ENCODE measurements around the gene EMC10.
A peak's percentile ranks its signal among the peaks of the same experiment; 100 is the strongest.
"Not testable (repeated sequence)": the region's sequence is repeated elsewhere in the genome, so short reads cannot be mapped to it uniquely, and the experiment has no call there.

EMC10 gene

DNA sequence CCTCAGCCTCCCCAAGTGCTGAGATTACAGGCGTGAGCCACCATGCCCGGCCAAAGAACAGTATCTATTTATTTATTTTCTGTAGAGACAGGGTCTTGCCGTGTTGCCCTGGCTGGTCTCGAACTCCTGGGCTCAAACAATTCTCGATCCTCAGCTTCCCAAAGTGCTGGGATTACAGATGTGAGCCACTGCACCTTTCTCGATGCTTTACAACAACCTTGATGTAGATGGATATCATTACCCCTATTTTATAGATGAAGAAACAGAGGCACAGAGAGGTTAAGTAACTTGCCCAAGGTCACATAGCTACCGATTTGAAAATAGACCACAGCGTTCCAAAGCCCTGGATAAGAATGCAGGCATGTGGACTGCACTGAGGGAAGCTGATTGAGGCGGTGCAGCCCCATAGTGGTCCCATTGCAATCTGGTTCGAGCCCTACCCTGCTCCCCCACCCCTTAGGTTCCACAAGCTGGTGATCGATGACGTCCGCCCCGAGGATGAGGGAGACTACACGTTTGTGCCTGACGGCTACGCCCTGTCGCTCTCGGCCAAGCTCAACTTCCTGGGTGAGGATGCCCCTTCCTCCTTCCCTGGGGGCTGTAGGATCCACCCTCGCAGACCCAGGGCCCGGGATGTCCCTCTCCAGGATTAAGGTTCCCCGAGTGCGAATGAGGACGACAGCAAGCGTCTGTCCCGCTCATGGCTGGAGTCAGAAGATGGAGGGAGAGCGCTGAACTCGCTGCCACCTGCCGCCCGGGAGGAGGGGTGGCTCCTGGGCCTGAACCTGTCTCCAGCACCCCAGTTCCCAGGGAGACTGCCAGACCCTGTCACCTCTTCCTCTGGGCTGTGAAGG lies 25.7 kb upstream of the EMC10 start:
- DNase-seq (ENCODE audit: low read depth in 1 of 2, low spot score in 1 of 2), result no peak

DNA sequence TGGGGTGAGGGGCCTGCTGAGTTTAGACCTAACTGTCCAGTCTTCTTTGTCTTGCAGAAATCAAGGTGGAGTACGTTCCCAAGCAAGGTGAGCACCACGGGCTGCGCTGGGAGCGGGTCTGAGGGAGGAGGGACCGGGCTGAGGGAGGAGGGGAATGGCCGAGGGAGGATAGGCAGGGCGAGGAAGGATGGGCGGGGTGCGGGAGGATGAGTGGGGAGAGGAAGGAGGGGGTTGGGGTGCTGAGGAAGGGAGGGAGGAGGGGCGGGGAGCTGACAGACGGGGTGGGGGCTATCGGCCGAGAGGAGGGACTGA lies 25.1 kb upstream of the EMC10 start:
- no peak for DNase-seq (ENCODE audit: low read depth in 1 of 2, low spot score in 1 of 2)

DNA sequence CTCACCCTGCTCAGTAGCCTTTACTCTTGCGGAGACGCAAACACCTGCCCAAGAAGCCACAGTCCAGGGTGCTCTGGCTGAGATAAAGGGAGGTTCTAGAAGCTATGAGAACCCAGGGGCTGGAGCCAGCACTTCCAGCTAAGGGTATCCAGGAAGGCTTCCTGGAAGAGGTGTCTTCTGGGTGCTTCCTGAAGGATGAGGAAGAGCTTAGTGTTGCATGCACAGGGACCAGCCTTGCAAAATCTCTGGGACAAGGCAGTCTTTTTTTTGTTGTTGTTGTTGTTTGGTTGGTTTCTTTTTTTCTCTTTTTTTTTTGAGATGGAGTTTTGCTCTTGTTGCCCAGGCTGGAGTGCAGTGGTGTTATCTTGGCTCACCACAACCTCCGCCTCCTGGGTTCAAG lies 23.1 kb upstream of the EMC10 start:
- DNase-seq (ENCODE audit: low read depth in 1 of 2, low spot score in 1 of 2), result no peak

DNA sequence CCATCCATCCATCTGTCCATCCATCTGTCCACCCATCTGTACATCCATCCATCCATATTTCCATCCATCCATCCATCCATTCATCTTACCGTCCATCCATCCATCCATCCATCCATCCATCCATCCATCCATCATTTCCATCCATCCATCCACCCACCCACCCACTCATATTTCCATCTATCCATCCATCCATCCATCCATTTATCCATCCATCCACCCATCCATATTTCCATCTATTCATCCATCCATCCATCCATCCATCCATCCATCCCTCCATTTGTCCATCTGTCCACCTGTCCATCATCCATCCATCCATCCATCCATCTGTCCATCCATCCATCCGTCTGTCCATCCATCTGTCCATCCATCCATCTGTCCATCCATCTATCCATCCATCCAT lies 20.3 kb upstream of the EMC10 start:
- no peak for DNase-seq (ENCODE audit: low read depth in 1 of 2, low spot score in 1 of 2)

DNA sequence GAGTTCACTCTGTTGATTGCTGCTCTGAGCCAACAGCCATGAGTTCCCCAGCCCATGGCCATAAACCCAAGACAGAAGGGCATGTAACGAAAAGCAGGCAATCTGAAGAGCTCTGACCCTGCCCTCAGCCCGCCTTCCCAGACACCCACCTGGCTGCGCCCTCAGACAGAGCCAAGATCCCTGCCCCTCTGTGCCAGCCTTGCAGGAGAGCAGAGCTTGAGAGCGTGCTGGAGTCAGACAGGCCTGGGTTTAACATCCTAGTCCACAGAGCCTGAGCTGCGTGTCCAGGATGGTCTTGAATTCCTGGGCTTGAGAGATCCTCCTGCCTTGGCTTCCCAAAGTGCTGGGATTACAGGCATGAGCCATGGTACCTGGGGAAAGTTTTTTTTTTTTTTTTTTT lies 19.0 kb upstream of the EMC10 start:
- DNase-seq (ENCODE audit: low read depth in 1 of 2, low spot score in 1 of 2), result no peak

DNA sequence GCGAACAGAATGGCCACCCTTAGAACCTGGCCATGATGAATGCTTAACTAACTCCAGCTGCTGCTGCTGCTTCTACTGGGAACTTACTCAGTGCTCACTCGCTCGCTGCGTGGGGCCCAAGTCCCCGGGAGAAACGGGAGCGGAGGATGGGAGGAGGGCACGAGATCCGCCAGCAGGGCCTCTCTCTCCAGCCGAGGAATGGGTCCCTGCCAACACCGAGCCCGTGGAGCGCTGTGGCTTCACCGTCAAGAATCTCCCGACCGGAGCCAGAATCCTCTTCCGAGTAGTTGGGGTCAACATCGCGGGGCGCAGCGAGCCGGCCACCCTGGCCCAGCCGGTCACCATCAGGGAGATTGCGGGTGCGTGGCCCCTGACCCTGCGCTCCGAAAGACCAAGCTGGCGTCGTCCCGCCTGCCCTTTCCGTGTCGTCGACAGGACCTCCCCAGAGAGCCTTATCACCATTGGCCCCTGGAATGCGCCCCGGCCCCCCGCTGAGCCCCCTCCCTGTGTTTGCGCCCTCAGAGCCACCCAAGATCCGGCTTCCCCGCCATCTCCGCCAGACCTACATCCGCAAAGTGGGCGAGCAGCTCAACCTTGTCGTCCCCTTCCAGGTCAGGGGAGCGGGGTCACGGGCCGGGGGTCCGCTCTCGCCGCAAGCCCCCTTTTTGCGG lies 17.8 kb upstream of the EMC10 start:
- DNase-seq (ENCODE audit: low read depth in 1 of 2, low spot score in 1 of 2), result no peak

DNA sequence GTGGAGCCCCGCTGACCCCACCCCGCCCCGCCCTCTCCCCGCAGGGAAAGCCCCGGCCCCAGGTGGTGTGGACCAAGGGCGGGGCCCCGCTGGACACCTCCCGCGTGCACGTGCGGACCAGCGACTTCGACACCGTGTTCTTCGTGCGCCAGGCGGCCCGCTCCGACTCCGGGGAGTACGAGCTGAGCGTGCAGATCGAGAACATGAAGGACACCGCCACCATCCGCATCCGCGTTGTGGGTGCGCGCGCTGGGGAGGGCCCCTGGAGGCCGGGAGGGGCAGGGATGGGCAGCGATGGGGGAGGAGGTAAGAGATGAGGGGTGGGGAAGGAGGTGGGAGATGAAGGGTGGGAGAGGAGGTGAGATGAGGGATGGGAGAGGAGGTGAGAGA lies 17.2 kb upstream of the EMC10 start:
- DNase-seq (ENCODE audit: low read depth in 1 of 2, low spot score in 1 of 2), result no peak

DNA sequence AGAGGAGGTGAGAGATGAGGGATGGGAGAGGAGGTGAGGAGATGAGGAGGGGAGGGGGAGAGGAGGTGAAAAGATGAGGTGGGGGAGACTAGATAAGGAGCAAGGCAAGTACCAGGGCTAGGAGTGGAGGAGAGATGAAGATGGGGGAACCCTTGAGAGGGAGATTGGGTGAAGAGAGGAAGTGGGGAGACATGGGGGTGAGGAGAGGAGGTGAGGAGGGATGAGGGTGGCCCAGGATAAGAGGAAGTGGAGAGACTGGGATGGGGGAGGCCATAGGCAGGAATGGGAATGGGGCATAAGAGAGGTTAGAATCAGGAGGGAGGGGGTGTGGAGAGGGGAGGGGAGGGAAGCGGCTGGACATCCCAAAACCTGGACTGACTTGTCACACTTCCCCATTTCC lies 16.7 kb upstream of the EMC10 start:
- DNase-seq (ENCODE audit: low read depth in 1 of 2, low spot score in 1 of 2), result no peak

DNA sequence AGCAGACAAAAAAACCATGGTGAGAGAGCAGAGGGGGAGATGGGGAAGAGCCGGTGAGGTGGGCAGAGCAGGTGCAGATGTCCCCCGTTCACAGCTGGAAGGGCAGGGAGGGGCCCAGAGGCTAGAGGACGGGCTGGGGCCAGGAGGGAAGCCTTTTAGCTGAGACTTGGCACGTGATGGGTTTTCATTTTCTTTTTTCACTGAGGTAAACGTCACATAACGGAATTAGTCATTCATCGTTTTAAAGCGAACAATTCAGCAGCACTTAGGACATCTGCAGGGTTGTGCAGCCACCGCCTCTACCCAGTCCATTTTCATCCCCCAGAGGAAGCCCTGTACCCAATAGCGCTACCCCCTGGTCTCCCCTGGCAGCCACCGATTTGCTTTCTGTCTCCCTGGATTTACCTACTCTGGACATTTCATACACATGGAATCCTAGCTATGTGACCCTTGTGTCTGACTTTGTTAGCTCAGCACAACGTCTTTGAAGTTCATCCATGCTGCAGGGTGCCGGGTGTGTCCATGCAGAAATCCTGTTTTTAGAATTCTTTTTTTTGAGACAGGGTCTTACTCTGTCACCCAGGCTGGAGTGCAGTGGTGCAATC lies 16.0 kb upstream of the EMC10 start:
- DNase-seq (ENCODE audit: low read depth in 1 of 2, low spot score in 1 of 2), result no peak

DNA sequence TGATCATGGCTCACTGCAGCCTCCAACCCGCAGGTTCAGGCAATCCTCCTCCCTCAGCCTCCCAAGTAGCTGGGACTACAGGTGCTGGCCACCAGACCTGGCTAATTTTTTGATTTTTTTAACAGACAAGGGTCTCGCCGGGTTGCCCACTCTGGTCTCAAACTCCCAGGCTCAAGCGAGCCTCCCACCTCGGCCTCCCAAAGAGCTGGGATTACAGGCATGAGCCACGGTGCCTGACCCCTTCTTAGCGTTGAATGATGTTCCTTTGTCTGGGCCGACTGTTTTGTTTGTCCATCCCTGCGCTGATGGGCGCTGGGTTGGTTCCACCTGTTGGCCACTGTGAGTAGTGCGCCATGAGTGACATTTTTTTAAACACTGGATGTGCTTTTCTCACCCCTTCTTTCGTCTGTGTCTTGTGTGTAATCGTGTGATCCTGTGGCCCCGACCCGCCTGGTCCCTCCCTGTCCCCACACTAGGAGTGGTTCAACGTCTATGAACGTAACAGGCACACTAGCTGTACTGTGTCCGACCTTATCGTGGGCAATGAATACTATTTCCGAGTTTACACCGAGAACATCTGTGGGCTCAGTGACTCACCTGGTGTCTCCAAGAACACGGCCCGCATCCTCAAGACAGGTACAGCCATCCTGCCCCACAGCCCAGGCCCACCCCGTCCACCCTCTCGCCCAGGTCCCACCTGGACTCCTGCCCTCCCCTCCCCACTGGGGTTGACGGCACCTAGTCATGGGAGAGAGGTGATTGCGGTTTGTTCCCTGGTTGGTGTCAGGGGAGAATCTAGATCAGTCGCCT lies 15.0 kb upstream of the EMC10 start:
- peak; percentile 11 to 31 for DNase-seq (ENCODE audit: low read depth in 1 of 2, low spot score in 1 of 2)

DNA sequence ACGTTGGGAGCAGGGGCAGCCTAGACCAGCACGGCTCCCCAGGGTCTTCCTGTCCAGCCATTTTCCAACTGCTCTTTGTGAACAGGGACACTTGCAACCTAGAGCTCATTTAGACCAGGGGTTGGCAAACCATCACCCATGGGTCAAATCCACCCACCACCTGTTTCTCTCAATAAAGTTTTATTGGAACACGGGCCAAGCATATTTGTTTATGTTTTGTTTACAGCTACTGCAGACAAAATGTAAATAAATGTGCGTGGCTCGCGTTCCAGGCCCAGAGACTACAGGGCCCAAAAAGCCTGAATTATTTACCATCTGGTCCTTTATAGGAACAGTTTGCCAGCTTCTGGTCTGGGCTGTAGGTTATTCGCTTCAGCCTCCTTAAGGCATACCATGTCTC lies 13.3 kb upstream of the EMC10 start:
- no peak for DNase-seq (ENCODE audit: low read depth in 1 of 2, low spot score in 1 of 2)

DNA sequence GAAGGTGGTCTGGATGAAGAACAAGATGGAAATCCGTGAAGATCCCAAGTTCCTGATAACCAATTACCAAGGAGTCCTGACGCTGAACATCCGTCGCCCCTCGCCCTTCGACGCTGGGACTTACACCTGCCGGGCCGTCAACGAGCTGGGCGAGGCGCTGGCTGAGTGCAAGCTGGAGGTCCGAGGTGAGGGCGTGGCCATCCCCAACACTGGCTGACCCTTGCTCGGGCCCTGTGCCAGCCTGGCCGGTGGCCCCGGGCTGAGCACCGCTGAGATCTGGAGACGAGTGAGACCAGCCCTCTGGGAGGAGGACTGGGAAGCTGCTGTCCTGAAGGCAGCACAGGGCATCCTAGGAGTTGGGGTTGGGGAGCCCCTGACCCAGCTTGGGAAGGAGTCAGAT lies 12.0 kb upstream of the EMC10 start:
- DNase-seq (ENCODE audit: low read depth in 1 of 2, low spot score in 1 of 2), result no peak

DNA sequence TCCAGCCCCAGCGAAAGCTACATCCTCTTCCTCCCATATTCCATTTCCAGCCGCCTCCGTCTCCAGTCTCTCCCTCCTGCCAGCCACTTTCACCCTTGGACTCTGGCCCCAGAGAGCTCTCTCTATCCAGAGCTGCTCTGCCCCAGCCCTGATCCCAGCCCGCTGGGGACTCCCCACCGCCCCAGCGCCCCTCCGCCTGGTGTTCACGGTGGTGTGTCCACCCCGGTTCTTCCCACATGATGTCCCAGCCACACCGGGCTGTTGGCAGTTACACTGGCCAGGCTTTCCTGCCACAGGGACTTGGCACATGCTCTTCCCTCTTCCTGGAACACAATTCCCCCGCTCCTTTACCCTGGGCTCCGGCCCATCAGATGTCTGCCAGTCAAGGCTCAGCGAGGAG lies 11.3 kb upstream of the EMC10 start:
- no peak for DNase-seq (ENCODE audit: low read depth in 1 of 2, low spot score in 1 of 2)

DNA sequence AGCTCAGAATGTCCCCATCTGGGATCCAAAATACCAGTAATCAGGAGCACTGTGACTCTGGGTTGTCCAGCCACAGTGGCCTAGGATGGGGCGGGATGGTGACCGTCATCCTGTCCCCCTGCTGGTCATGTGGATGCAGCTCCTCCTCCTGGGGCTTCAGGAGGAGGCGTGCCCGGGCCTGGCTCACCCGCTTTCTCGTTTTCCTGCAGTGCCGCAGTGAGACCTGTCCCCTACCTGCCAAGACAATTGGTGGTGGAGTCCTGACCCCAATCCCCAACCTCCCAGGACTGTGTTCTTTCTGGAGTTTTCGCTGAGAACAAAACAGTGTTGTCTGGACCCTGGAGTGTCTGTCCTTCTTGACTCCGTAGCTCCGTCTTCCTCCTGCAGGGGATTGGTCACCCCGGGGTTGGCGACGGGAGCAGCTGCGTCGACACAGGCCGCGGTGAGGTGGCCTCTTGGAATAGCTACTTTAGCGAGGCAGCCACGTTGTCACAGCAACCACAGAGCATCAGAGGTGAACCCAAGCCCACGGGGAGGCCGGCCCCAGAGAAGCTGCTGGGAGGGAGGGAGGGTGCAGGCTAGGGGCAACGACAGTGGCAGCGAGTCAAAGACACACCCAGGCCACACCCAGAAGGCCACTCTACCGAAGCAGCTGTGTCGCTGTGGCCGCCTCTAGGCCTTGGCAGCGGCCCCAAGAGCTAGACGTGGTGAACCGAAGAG lies 10.2 kb upstream of the EMC10 start:
- no peak for DNase-seq (ENCODE audit: low read depth in 1 of 2, low spot score in 1 of 2)

DNA sequence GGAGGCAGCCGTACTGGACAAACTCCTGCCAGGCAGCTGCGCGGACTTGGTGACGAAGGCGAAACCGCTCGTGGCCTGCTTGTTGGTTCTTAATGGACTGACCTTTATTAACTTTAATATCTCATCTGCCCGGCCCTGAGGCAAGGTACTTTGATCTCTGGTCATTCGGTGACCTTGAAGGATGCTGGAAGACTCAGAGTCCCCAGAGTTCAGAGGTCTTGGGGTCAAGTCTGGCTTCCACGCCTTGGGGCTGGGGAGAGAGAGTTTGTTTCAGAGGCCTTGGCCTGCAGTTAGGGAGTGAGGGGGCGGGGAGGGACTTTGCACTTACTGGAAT lies 9.6 kb upstream of the EMC10 start:
- no peak for DNase-seq (ENCODE audit: low read depth in 1 of 2, low spot score in 1 of 2)

DNA sequence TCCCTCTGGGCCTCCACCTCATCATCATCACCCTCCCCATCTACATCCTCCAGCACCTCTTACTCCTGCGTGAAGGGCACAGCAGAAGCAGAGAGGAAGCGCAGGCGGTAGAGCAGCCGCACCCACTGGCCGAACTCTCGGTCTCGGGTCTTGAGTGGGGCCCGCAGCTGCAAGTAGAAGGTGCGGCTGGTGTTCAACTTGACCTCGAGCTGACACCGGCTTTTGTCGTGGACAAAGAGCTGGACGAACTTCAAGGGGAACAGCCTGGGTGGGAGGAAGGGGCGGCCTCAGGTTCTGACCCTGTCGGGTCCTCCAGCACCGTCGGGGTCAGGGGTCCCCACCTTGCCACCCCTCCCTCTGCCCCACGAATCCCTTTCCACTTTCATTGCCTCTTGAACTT lies 8.7 kb upstream of the EMC10 start:
- DNase-seq (ENCODE audit: low read depth in 1 of 2, low spot score in 1 of 2), result no peak

DNA sequence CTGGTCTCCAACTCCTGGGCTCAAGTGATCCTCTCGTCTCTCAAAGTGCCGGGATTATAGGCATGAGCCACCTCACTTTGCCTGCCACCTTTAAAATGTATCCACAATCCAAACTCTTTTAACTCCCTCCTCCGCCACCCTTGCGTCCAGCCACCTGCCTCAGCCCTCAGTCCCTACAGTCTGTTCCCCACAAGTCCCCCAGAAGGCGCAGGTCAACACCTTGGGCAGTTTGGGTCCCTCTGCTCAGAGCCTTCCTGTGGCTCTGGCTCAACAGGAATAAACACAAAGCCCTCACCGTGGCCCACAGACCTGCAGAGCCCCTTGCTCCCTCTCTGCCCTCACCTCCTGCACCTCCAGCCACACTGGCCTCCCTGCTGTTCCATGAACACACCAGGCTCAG lies 7.5 kb upstream of the EMC10 start:
- no peak for DNase-seq (ENCODE audit: low read depth in 1 of 2, low spot score in 1 of 2)

DNA sequence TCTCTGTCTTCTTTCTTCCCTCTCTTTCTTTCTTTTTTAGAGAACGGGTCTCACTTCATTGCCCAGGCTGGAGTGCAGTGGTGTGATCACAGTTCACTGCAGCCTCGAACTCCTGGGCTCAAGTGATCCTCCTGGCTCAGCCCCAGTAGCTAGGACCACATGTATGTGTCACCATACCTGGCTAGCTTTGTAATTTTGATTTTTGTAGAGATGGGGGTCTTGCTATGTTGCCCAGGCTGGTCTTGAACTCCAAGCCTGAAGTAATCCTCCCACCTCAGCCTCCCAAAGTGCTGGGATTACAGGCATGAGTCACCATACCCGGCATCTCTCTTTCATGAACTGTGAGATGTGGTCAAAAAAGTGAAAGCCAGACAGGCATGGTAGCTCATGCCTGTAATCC lies 3.0 kb upstream of the EMC10 start:
- DNase-seq (ENCODE audit: low read depth in 1 of 2, low spot score in 1 of 2), result not testable (repeated sequence)

DNA sequence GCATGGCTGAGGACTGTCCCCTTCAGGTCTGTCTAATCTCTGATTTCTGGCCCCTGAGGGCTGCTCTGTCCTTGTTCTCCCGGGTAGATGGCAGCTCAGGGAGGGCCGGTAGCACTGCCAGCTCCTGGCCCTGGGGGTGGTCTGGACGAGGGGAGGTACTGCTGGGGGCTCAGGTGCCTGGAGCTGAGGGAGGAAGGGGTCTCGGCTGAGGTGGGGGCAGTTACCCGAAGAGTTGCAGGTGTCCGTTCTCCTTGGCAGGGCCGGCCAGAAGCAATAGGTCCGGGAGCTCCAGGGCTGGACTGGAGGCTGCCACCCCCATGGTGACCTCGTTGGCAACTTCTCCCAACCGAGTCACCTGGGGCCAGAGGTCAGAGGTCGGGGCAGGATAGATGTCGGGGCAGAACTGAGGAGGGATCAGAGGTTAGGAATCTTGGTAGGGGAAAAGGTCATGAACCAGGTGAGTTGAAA lies 1.2 kb upstream of the EMC10 start:
- DNase-seq (ENCODE audit: low read depth in 1 of 2, low spot score in 1 of 2), result no peak

DNA sequence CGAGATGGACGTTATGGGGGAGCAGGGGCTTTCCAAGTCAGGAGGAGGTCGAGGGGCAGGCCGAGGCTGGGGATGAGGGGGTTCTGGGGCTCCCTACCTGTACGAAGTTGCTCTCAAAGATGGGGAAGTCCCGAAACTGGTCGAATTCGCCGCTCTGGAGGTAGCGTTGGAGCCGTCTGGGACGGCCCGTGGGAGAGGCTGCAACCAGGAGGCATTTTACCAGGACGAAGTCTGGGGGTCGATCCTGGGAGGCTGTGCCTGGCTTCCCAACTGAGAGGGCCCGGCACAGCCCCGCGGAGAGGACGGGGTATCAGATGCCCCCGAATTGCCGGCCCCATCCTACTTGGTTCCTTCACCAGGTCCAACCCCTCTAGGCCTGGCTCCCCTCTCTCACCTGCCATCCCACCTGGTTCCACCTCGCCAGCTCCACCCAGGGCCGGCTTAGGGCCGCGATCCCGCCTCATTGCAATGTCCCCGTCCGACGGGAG lies 527 bp upstream of the EMC10 start:
- no peak for DNase-seq (ENCODE audit: low read depth in 1 of 2, low spot score in 1 of 2)

DNA sequence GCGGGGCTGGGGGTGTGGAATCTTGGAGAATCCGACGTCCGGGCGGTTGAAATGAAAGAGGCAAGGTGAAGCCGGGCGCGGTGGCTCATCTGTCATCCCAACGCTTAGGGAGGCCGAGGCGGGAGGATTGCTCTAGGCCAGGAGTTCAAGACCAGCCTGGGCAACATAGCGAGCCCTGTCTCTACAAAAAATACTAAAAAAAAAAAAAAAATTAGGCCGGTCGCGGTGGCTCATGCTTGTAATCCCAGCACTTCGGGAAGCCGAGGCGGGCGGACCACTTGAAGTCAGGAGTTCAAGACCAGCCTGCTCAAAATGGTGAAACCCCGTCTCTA lies 566 bp downstream of the EMC10 start:
- no peak for DNase-seq (ENCODE audit: low read depth in 1 of 2, low spot score in 1 of 2)

Data from stimulated activated CD4-positive, alpha-beta T cell treated with anti-CD3 and anti-CD28 coated beads, Interleukin-15, amount 100 ng/mL, for 1 hour (primary cell).